Stimulated activated naive CD8-positive, alpha-beta T cell treated with anti-CD3 and anti-CD28 coated beads, Interleukin-15, amount 100 ng/mL, for 72 hours (primary cell): ENCODE data around the gene AFDN.

ENCODE experiments used
- ATAC-seq: fragments of 150-1000 bp; cut with Tn5 transposase; 2 replicates; pipeline ENCODE4 v1.10.0; 2021; ENCODE audit warnings: mild to moderate bottlenecking, moderate library complexity
- DNase-seq, 2 donors: peaks; one replicate each; pipeline ENCODE4 v3.0.0; 2021 to 2022
- H3K27ac Mint-ChIP-seq, 2 donors: one replicate each; pipeline ENCODE4 v1.8.0; 2022; ENCODE audit warnings: mild to moderate bottlenecking in 2 of 2, mixed read lengths in 2 of 2, moderate library complexity in 2 of 2
- H3K27me3 Mint-ChIP-seq: one replicate; pipeline ENCODE4 v1.8.0; 2022; ENCODE audit warnings: mixed read lengths
- H3K4me1 Mint-ChIP-seq: one replicate; pipeline ENCODE4 v1.8.0; 2022; ENCODE audit warnings: mild to moderate bottlenecking, mixed read lengths
- H3K4me3 Mint-ChIP-seq, 2 donors: one replicate each; pipeline ENCODE4 v1.8.0; 2022; ENCODE audit warnings: mild to moderate bottlenecking in 2 of 2, mixed read lengths in 2 of 2, moderate library complexity in 1 of 2
- H3K9me3 Mint-ChIP-seq, 2 donors: one replicate each; pipeline ENCODE4 v1.8.0; 2022; ENCODE audit warnings: mixed read lengths in 2 of 2

Gene AFDN

DNA sequence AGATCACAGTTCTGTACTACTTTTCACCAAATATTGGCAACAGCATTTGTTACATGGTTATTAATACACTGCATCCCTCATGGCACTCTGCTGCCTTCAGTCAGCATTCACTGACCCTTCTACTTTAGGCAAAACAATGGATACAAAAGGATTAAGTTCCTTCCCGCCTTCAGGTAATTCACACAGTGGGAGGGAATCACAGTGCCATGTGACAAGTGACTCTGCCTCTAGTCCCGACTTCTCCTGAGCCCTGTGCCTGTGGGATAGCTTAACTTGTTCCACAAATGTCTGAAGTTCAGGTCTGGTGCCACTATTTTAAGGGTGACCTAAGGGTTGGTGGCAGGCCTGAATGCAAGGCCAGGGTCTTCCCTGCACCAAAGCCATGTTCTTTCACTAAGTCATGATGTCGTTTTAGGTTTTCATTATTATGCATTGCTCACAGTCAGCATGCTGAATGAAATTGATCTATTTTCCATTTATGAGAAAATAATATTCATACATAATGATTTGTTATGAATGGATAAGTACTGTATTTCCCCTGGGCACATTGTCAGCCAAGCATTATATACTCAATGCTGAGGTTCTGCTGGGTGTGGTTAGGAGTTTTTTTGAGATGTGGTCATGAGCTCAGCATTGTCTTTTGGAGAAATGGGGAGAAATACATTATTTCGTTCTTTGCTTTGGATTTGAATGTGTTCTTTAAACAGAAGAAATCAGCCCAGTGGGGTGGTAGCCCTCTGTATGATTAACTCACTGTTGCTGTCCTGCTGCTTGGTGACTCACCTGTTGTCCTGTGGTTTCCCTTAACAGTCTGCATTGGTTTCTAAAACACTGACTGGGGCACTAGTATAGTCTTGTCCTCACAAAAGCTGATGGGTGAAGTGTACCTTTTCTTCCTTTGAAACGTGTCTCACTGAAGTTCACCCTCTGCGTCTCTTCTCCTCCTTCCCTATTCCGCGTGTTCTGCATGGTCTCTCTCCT lies 66.4 kb downstream of the AFDN start:
- peak; percentile 91 for ATAC-seq
- H3K9me3 Mint-ChIP-seq: no peaks in the 10 kb centered on the region
- no peaks in the 10 kb centered on the region for H3K27me3 Mint-ChIP-seq
- H3K27ac Mint-ChIP-seq: no peak overlapping the region
- DNase-seq: peak in 1 of 2 donors; percentile 1
- H3K4me3 Mint-ChIP-seq: no peak overlapping the region
- no peaks in the 10 kb centered on the region for H3K4me1 Mint-ChIP-seq

DNA sequence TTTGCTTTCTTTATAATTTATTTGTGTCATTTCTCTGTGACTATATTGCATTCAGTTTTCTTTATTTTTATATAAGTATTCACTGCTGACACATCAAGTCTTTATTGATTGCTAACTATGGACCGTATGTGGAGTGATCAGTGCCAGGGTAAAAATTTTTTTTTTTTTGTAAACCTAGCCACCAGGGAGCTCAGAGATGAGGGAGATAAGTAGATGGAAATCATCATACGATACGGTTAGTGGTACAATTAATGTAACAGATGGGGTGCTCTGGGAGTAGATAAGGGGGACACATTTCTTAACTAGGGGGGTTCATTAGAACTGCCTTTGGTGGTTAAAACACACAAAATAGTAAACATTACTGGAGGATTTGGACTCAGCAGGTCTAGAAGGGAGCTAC lies 68.3 kb downstream of the AFDN start:
- Mint-ChIP-seq H3K9me3 (no peaks in the 10 kb centered on the region), H3K27ac (no peak overlapping the region), H3K4me3 (no peak overlapping the region), H3K4me1 (no peaks in the 10 kb centered on the region), H3K27me3 (no peaks in the 10 kb centered on the region)
- ATAC-seq (no peak), DNase-seq (no peak)

GRCh38 chr6:167896648-167897047 lies 69.9 kb downstream of the AFDN start:
- no peak overlapping the region for H3K27ac Mint-ChIP-seq
- DNase-seq (no peak), ATAC-seq (no peak)
- no peaks in the 10 kb centered on the region for H3K27me3 Mint-ChIP-seq
- H3K9me3 Mint-ChIP-seq: no peaks in the 10 kb centered on the region
- no peaks in the 10 kb centered on the region for H3K4me1 Mint-ChIP-seq
- H3K4me3 Mint-ChIP-seq: no peak overlapping the region

DNA sequence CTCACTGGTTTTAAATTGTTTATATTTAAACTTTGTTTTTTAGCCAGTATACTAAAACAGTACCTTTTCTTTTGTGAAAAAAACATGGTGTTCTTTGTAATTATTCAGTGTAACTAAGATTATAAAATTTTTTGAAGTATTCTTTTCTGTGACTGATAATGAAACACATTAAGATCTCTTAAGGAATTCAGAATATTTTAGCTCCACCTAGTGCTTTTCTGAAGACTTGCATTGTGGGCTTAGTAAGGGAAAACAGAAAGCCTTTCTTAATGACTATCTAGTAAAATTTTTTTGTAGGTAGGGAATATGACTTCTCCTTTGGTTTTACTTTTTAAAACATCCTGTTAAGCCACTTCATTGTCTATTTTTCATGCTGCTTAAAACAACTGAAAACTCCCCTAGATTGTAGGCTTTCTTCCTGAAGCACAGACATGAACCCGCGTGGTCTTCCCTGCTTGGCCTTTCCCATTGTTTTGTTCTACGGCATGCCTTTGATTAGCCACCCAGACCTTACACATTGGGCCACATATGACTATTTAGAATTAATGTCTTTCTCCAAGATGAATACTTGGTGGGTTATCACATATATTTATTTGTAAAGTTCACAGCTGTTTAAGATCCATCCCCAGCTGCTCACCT lies 72.1 kb downstream of the AFDN start:
- ATAC-seq (no peak), DNase-seq (no peak)
- Mint-ChIP-seq H3K27ac (no peak overlapping the region), H3K4me3 (no peak overlapping the region), H3K4me1 (no peaks in the 10 kb centered on the region), H3K27me3 (no peaks in the 10 kb centered on the region), H3K9me3 (no peaks in the 10 kb centered on the region)

- Mint-ChIP-seq H3K4me1 (no peaks in the 10 kb centered on the region), H3K27me3 (no peaks in the 10 kb centered on the region), H3K9me3 (no peaks in the 10 kb centered on the region), H3K4me3 (no peak overlapping the region), H3K27ac (no peak overlapping the region)
- ATAC-seq (no peak), DNase-seq (no peak)
Measured at GRCh38 chr6:167904791-167905190, 78.1 kb downstream of the AFDN start.

DNA sequence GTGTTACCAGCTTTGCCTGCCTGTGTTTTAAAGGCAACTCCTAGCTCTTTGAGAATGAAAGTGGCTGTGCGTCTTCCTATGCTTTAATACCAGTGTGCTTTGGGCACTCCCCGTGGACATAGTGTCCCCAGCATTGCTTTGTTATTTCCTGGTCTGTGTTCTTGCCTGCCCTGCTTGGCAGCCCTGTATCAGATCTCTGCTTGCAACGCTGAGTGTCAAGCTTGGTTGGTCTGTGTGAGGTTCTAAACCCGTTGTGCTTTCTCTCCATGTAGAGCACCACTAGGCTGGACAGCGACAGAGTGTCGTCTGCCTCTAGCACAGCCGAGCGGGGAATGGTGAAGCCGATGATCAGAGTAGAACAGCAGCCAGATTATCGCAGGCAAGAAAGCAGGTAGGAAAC lies 80.2 kb downstream of the AFDN start:
- H3K27me3 Mint-ChIP-seq: no peaks in the 10 kb centered on the region
- no peak overlapping the region for H3K27ac Mint-ChIP-seq
- H3K9me3 Mint-ChIP-seq: no peaks in the 10 kb centered on the region
- no peaks in the 10 kb centered on the region for H3K4me1 Mint-ChIP-seq
- no peak overlapping the region for H3K4me3 Mint-ChIP-seq
- DNase-seq: no peak
- ATAC-seq: no peak

- H3K4me3 Mint-ChIP-seq: no peak overlapping the region
Measured at GRCh38 chr6:167907837-167908681, 81.3 kb downstream of the AFDN start.

DNA sequence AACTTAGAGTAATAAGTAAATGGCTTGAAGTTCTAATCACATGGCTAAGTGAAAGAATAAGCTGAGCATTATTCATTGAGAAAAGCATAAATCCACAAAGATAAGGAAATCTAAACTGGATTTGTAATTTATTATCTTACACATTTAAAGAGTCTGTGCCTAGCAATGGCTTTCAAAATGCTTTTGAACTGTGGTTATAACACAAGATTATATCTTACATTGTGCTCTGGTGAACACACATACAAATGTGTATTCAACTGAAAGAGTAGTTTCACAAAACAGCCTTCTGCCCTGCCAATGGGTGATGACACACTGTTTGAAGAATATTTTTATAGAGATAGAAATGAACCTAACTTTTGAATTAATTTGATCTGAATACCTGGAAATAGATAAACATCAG lies 83.3 kb downstream of the AFDN start:
- Mint-ChIP-seq H3K27ac (no peak overlapping the region), H3K9me3 (no peaks in the 10 kb centered on the region), H3K4me3 (no peak overlapping the region), H3K4me1 (no peaks in the 10 kb centered on the region), H3K27me3 (no peaks in the 10 kb centered on the region)
- ATAC-seq (no peak), DNase-seq (no peak)

More at GRCh38 chr6:167907837-167908681, 81.3 kb downstream of the AFDN start:
- no peaks in the 10 kb centered on the region for H3K27me3 Mint-ChIP-seq
- H3K27ac Mint-ChIP-seq: no peak overlapping the region
- DNase-seq: no peak
- no peaks in the 10 kb centered on the region for H3K4me1 Mint-ChIP-seq
- H3K9me3 Mint-ChIP-seq: no peaks in the 10 kb centered on the region
- ATAC-seq: no peak

DNA sequence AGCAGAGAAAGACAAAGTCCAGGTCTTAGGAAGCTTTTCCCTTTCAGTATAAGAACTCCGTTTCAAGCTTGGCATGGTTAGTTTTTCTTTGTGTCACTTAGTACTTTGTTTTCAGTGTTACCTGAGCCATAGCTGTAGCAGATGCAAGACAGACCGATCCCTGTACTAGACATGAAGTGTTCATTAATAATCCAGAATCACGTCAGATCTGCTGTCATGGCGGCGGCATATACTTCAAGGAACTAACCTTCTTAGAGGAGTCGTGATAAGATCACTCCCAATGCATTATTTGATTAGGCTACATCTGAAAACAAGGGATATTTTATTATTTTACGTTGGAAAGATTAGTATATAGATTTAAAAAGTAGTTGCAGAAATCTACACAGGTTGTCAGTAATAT lies 83.9 kb downstream of the AFDN start:
- no peak for ATAC-seq
- no peak for DNase-seq
- H3K4me1 Mint-ChIP-seq: no peaks in the 10 kb centered on the region
- H3K9me3 Mint-ChIP-seq: no peaks in the 10 kb centered on the region
- no peak overlapping the region for H3K4me3 Mint-ChIP-seq
- H3K27ac Mint-ChIP-seq: no peak overlapping the region
- H3K27me3 Mint-ChIP-seq: no peaks in the 10 kb centered on the region

DNA sequence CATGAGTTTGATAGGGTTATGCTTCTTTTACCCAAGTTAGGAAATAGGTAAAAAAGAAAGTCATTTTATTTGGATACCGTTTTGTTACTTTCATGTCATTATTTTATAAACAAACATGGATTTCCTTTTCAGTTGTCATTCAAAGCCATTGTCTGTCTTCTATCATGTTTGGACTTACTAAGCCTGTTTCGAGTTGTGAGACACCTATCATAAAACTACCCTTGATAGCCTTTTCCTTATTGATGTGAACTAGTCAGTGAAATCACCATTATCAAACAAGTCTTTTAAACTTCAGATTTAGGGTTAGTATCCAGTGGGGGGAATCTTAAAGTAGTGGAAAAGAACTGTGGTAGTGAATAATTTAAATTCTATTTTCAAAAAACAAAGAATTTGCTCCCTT lies 85.8 kb downstream of the AFDN start:
- no peaks in the 10 kb centered on the region for H3K27me3 Mint-ChIP-seq
- H3K27ac Mint-ChIP-seq: no peak overlapping the region
- H3K4me3 Mint-ChIP-seq: no peak overlapping the region
- no peak for DNase-seq
- no peaks in the 10 kb centered on the region for H3K9me3 Mint-ChIP-seq
- H3K4me1 Mint-ChIP-seq: no peaks in the 10 kb centered on the region
- ATAC-seq: no peak

- no peak overlapping the region for H3K27ac Mint-ChIP-seq
- DNase-seq (no peak), ATAC-seq (no peak)
- no peak overlapping the region for H3K4me3 Mint-ChIP-seq
- no peaks in the 10 kb centered on the region for H3K4me1 Mint-ChIP-seq
- no peaks in the 10 kb centered on the region for H3K9me3 Mint-ChIP-seq
- H3K27me3 Mint-ChIP-seq: no peaks in the 10 kb centered on the region
Measured at GRCh38 chr6:167913699-167914098, 87.0 kb downstream of the AFDN start.

DNA sequence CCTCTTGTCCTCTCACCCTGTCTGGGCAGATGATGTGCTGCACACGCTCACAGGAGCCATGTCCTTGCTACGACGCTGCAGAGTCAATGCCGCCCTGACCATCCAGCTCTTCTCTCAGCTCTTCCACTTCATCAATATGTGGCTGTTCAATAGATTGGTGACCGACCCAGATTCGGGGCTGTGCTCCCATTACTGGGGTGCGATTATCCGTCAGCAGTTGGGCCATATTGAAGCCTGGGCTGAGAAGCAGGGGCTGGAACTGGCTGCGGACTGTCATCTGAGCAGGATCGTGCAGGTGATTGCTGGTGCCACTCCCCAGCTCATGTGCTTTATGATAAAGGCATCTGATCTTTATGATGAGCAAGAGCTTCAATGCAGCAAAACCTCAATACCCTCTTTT lies 88.4 kb downstream of the AFDN start:
- no peak for DNase-seq
- no peak for ATAC-seq
- Mint-ChIP-seq H3K4me1 (no peaks in the 10 kb centered on the region), H3K27me3 (no peaks in the 10 kb centered on the region), H3K27ac (no peak overlapping the region), H3K4me3 (no peak overlapping the region), H3K9me3 (no peaks in the 10 kb centered on the region)

DNA sequence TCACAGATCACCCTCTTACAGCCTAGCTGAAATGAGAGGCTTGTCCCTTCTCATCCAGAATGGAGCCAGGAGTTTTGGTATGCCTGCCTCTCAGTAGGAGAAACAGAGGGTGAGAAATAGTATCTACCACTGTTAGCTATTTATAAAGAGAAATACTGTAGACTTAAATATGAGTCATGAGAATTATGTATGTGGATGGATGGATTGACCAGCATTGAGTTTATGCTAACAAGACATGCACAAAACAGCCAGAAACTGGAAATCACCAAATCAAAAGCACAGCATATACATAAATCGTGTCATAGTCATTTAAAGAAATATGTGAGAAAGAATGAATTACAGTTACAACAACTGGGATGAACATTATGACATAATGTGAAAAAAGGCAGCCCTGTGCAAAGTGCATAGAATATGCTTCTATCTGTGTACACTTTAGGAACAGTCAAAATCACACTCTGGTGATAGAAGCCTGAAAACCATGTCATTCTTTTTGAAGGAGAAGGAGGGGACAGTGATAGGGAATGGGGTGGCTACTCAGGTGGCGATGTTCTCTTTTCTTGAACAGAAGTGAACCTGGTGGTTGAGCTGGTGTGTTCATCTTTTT lies 90.9 kb downstream of the AFDN start:
- Mint-ChIP-seq H3K27ac (no peak overlapping the region), H3K9me3 (no peaks in the 10 kb centered on the region), H3K4me1 (no peaks in the 10 kb centered on the region), H3K4me3 (no peak overlapping the region), H3K27me3 (no peaks in the 10 kb centered on the region)
- ATAC-seq: no peak
- no peak for DNase-seq

GRCh38 chr6:167918548-167919278 lies 92.0 kb downstream of the AFDN start:
- Mint-ChIP-seq H3K27me3 (no peaks in the 10 kb centered on the region), H3K27ac (no peak overlapping the region), H3K9me3 (no peaks in the 10 kb centered on the region), H3K4me3 (no peak overlapping the region), H3K4me1 (no peaks in the 10 kb centered on the region)
- no peak for DNase-seq
- ATAC-seq: no peak

GRCh38 chr6:167919349-167919748 lies 92.6 kb downstream of the AFDN start:
- ATAC-seq (no peak), DNase-seq (no peak)
- Mint-ChIP-seq H3K27me3 (no peaks in the 10 kb centered on the region), H3K9me3 (no peaks in the 10 kb centered on the region), H3K27ac (no peak overlapping the region), H3K4me1 (no peaks in the 10 kb centered on the region), H3K4me3 (no peak overlapping the region)
